ENCODE measurements around the gene MACROD2.

Gene MACROD2

DNA sequence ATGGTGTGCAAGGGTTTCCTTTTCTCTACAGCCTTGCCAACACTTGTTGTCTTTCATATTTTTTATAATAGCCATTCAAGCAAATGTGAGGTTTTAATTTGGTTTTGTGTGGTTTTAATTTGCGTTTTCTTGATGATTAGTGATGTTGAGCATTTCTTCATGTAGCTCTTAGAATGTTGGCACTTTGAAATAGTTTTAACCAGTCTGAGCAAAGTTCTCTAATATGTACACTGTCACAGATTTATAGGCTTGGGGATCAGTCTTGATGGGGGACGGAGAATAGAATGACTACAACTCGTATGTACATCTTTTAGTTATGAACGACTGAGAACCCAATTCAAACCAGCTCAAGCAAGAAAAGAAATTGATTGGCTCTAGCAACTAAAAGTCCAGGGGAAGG is 1574.8 kb downstream of the MACROD2 start:
- no peak for DNase-seq (ENCODE audit: extremely low read depth, low read depth)
- TF ChIP-seq, protein P1, sequence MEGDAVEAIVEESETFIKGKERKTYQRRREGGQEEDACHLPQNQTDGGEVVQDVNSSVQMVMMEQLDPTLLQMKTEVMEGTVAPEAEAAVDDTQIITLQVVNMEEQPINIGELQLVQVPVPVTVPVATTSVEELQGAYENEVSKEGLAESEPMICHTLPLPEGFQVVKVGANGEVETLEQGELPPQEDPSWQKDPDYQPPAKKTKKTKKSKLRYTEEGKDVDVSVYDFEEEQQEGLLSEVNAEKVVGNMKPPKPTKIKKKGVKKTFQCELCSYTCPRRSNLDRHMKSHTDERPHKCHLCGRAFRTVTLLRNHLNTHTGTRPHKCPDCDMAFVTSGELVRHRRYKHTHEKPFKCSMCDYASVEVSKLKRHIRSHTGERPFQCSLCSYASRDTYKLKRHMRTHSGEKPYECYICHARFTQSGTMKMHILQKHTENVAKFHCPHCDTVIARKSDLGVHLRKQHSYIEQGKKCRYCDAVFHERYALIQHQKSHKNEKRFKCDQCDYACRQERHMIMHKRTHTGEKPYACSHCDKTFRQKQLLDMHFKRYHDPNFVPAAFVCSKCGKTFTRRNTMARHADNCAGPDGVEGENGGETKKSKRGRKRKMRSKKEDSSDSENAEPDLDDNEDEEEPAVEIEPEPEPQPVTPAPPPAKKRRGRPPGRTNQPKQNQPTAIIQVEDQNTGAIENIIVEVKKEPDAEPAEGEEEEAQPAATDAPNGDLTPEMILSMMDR (IDR thresholded peaks at IDR 0.05; ENCODE audit: low read depth, low read length) = no peak

GRCh38 chr20:15571056-15571455 is 1575.7 kb downstream of the MACROD2 start:
- no peak for DNase-seq (ENCODE audit: extremely low read depth, low read depth)
- TF ChIP-seq, protein P1 (IDR thresholded peaks at IDR 0.05; ENCODE audit: low read depth, low read length) = no peak

DNA sequence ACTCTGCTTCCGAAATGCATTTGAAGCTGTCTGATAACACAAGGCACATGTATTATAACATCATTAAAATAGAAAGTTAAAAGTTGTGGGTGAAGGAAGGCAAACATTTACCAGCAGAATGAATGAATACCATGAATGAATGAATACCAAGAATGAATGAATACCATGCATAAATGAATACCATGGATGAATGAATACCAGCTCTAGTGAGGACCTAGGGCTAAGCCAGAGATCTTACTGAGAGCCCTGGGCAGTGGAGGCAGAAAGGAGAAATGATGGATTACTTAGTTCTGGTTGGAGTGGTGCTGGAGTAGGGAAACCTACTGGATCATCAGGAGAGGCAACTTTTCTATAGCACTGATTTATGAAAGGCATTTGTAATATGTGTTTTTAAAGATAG is 1579.9 kb downstream of the MACROD2 start:
- no peak for DNase-seq (ENCODE audit: extremely low read depth, low read depth)
- TF ChIP-seq, protein P1 (IDR thresholded peaks at IDR 0.05; ENCODE audit: low read depth, low read length) = no peak

DNA sequence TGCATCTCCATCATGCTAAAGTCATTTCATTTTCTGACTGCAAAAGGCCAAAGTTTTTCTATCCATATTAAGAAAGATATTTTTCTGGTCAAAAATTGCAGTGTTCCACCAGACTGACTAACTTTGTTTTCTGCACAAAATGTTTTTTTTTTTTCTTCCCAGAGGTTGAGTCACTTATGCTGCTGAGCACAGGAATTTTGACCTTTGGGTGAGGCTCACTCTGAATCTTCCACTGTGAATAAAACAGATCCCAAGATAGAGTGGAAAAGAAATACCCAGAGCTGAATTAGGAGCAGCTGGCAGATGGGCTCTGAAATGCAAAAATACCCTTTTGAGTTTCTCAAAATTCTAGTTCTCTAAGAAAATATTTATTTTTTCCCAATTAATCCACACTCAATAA is 1581.1 kb downstream of the MACROD2 start:
- no peak for DNase-seq (ENCODE audit: extremely low read depth, low read depth)
- TF ChIP-seq, protein P1 (IDR thresholded peaks at IDR 0.05; ENCODE audit: low read depth, low read length) = no peak

DNA sequence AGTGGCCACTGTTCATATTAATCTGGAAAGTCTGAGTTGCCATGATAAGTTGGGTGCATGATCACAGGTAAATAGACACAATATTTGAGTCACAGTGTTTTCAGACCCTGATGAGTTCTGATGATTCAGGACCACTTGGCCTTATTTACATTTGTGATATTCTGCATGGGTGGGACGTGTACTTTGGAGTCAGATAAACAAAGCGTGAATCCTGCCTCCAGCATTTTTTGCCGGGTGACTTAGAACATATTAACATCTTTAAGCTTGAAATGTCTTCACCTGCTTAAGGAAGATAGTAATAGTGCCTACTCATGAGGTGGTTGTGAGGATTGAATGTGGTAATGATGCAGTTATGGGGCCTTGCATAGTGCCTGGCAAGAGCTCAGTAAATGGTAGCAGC is 1582.8 kb downstream of the MACROD2 start:
- TF ChIP-seq, protein P1 (IDR thresholded peaks at IDR 0.05; ENCODE audit: low read depth, low read length) = no peak
- no peak for DNase-seq (ENCODE audit: extremely low read depth, low read depth)

DNA sequence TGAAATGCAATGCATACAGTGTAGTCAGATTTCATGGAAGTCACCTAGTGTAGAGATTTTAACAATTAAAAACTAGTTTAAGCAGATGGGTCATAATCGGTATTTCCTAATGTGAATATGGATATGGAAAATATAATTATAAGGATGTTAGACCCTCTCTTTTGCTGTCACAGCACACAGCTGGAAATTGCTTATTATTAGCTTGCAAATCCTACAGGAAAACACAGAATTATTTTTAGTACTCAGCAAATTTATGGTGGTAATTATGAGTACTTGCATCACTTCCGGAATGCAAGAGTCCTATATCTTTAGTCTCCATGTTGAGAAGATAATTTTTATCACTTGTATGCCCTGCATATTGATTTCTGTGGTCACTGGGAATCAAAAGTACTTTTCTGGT is 1584.4 kb downstream of the MACROD2 start:
- TF ChIP-seq, protein P1 (IDR thresholded peaks at IDR 0.05; ENCODE audit: low read depth, low read length) = no peak
- DNase-seq (ENCODE audit: extremely low read depth, low read depth) = no peak

DNA sequence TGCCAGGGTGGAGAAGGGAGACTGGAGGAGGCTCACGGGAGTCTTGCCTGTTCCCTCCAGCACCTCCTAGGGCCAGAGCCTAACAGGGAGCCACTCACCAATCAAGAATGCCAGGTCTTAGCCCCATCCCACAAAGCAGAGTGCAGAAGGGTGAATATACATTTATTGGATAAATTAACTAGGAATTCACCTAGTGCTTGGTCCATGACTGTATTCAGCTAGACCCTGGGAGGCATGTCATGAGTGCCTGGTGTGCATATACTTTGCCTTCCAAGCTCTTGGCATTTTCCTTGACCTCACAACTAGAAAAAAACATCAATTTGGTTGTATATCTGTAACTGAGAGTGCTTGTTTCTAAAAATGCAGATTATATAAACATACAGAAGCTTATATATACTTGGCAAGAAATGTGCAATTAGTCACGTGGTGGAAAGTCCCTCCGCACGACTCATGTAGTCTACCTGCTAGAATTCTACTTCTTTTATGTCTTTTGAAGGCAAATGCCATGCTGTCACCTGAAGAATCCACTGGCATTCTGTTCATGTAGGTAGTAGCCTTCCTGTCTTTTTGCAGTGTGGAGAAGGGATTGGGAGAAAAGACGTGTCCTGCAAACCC is 1586.9 kb downstream of the MACROD2 start:
- TF ChIP-seq, protein P1 (IDR thresholded peaks at IDR 0.05; ENCODE audit: low read depth, low read length) = no peak
- no peak for DNase-seq (ENCODE audit: extremely low read depth, low read depth)

All from AG09319 (cell line).